Stromal cell of bone marrow (primary cell): ENCODE results near the gene WNK2.

Experiments
- DNase-seq: peaks from one replicate; pipeline ENCODE4 v3.0.0-alpha.2; 2012; ENCODE audit warnings: low read depth

Gene WNK2

GRCh38 chr9:93255494-93255867 is 71.5 kb downstream of the WNK2 start:
- no peak for DNase-seq

- DNase-seq: no peak
These were observed 72.3 kb downstream of the WNK2 start for GRCh38 chr9:93255994-93256877.

GRCh38 chr9:93256878-93257807 is 73.2 kb downstream of the WNK2 start:
- no peak for DNase-seq

GRCh38 chr9:93257808-93258331 is 73.9 kb downstream of the WNK2 start:
- DNase-seq: no peak

GRCh38 chr9:93258419-93258817 is 74.5 kb downstream of the WNK2 start:
- no peak for DNase-seq

- no peak for DNase-seq
These were observed 75.0 kb downstream of the WNK2 start for GRCh38 chr9:93258818-93259489.

GRCh38 chr9:93259490-93260262 is 75.7 kb downstream of the WNK2 start:
- DNase-seq: no peak

GRCh38 chr9:93260263-93261066 is 76.5 kb downstream of the WNK2 start:
- DNase-seq: no peak

- DNase-seq: no peak
These were observed 77.3 kb downstream of the WNK2 start for GRCh38 chr9:93261281-93261680.

GRCh38 chr9:93261735-93262523 is 78.0 kb downstream of the WNK2 start:
- DNase-seq: no peak

GRCh38 chr9:93262537-93263310 is 78.8 kb downstream of the WNK2 start:
- no peak for DNase-seq

- no peak for DNase-seq
These were observed 79.6 kb downstream of the WNK2 start for GRCh38 chr9:93263334-93264229.

- DNase-seq: no peak
These were observed 80.6 kb downstream of the WNK2 start for GRCh38 chr9:93264338-93265125.

- no peak for DNase-seq
These were observed 81.5 kb downstream of the WNK2 start for GRCh38 chr9:93265301-93265971.

- no peak for DNase-seq
These were observed 82.0 kb downstream of the WNK2 start for GRCh38 chr9:93265972-93266371.

- DNase-seq: no peak
These were observed 82.6 kb downstream of the WNK2 start for GRCh38 chr9:93266521-93267001.
